ENCODE results near the gene ARHGAP12.

The ARHGAP12 gene

DNA sequence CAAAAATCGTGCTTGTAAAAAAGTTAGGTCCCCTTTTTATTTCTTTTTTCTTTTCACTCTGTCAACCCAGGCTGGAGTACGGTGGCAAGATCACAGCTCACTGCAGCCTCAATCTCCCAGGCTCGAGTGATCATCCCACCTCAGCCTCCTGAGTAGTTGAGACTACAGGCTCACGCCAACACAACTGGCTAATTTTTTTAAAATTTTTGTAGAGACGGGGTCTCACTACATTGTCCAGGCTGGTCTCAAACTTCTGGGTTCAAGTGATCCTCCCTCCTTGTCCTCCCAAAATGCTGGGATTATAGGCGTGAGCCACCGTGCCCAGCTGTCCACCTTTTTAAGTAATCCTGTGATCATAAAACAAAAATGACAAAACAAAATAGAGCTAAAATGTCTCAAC, 19.4 kb upstream of the ARHGAP12 start:
- DNase-seq, result no peak

- no peak for DNase-seq
Measured at GRCh38 chr10:31947144-31947926, 18.7 kb upstream of the ARHGAP12 start.

- no peak for DNase-seq
Measured at GRCh38 chr10:31945392-31945791, 16.8 kb upstream of the ARHGAP12 start.

- DNase-seq, result no peak
Measured at GRCh38 chr10:31944071-31944433, 15.4 kb upstream of the ARHGAP12 start.

GRCh38 chr10:31942892-31943291, 14.3 kb upstream of the ARHGAP12 start:
- no peak for DNase-seq

GRCh38 chr10:31942435-31942834, 13.8 kb upstream of the ARHGAP12 start:
- no peak for DNase-seq

DNA sequence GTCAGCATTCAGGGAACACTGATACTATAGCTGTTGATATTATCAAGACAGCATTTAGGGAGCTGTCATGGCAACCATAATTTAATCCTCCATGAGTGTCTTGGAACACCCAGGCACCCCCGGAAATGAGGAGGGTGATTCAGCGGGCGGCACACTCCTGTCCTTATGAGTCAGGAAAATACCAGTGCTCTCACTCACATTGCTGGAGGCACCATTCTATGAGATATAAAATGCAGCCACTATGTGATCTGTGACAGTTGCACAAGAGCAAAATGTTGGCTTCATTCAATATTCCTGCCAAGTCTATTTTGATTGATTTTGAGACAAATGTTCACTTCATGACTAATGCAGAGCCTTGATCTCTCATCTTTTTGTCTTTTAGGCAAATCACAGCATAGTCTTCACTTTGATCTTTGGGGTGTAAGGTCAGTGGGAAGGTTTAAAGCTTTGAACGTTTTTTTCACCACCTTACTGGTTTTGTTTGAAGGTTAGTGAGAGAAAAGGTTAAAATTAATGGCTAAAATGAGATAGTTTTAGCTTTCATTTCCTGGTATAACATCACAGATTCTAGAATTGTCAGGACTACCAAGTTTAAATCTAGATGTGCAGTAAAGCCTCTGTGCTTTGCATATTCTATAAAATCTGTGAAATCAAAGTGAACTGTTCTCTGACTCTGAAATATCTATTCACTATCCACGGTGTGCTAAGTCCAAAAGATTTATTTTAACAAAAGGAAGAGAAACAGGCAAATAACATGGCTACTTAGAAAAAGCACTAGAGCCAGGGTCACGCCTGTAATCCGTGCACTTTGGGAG, 12.4 kb upstream of the ARHGAP12 start:
- DNase-seq, result no peak

DNA sequence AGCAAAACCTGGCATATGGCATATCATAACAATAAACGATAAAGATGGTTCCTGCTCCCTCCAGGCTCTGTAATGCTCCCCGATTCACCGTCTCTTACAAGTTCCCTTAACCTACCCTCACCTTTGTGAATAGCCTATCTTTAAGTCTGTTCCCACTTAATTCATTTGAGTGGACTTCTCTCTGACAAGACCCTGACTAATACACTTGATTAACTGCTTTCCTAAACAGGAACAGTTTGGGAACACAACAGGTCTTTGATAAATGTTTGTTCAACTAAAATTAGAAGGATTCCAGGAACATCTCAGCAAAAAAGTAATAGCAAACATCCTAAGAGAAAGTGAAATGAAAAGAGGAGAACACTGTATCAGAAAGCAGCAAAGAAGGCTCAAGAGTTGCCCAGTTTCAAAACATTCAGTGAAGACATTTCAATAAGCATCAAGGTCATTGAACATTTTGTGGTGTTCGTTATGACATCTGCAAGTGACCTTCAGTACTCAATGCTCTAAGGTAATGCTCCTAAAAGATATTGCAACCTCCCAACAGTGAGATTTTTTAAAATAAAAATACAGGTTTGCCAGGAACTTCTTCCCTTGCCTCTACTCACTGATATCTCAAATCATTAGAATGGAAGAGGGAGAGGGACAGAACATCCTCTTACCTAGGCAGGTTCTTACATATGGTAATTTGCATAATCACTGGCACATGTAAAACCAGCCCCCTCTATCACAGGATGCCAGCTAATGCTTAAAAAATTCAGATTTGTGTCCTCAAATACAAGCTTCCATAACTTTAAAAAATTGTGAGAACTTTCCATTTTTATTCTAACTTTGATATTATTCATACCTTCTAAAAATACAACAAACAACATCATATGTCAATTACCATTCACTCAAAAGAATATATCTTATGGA, 11.4 kb upstream of the ARHGAP12 start:
- DNase-seq, result no peak

DNA sequence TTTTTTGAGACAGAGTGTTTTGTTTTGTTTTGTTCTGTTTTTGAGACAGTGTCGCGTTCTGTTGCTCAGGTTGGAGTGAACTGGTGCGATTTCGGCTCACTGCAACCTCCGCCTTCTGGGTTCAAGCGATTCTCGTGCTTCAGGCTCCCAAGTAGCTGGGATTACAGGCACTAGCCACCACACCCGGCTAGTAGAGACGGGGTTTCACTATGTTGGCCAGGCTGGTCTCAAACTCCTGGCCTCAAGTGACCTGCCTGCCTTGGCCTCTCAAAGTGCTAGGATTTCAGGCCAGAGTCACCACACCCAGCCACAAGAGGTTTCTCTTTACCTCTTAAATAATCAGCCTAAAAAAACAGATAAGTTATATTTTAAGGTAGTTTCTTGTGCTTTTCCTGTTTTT, 8.7 kb upstream of the ARHGAP12 start:
- no peak for DNase-seq

GRCh38 chr10:31936933-31937332, 8.3 kb upstream of the ARHGAP12 start:
- no peak for DNase-seq

DNA sequence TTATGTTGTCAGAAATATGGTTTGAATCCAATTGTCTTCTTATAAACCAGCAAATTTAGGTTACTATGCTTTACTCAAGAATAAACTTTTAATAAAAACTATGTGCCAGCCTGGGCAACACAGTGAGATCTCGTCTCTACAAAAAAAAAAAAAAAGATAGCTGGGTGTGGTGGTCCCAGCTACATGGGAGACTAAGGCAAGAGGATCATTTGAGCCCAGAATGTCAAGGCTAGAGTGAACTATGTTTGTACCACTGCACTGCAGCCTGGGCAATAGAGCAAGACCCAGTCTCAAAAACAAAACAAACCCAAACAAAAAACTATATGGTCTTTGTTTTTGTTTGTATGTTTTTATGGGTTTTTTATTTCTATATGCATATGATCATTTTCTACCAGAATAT, 7.5 kb upstream of the ARHGAP12 start:
- no peak for DNase-seq

GRCh38 chr10:31935678-31936077, 7.0 kb upstream of the ARHGAP12 start:
- no peak for DNase-seq

DNA sequence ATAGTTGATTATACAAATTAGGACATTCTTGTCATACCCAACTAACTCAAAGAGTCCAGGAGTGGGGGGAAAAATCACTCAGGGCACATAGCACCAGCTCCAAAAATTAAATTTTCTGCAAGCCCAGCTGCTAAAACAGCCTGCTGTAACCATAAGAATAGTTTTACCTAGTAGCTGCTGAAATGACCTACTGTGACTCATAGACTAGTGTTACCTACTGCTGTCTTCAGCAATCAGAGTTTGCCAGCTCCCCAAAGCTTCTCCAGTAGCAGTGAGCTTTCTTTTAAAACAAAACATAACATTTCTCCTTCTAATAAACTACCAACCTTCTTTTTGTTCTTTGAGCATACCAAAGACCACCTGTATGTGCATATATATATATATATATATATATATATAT, 4.2 kb upstream of the ARHGAP12 start:
- DNase-seq, result no peak

DNA sequence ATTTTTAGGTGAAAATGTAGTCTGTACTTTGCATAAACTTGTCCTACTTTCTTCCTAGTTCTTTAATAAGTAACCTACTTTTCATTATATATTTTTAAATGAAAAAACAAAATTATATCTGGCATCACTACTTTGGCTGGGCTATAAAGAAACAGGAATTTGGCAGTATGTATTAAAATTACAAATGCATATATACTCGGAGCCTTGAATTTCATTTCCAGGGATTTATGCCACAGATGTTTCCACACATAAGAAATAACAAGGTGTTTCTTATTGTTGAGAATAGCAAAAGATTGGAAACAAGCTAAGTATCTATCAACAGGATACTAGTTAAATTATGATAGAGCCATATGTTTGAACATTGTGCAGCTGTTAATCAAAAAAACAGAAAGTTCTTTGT, 2.2 kb upstream of the ARHGAP12 start:
- no peak for DNase-seq

DNA sequence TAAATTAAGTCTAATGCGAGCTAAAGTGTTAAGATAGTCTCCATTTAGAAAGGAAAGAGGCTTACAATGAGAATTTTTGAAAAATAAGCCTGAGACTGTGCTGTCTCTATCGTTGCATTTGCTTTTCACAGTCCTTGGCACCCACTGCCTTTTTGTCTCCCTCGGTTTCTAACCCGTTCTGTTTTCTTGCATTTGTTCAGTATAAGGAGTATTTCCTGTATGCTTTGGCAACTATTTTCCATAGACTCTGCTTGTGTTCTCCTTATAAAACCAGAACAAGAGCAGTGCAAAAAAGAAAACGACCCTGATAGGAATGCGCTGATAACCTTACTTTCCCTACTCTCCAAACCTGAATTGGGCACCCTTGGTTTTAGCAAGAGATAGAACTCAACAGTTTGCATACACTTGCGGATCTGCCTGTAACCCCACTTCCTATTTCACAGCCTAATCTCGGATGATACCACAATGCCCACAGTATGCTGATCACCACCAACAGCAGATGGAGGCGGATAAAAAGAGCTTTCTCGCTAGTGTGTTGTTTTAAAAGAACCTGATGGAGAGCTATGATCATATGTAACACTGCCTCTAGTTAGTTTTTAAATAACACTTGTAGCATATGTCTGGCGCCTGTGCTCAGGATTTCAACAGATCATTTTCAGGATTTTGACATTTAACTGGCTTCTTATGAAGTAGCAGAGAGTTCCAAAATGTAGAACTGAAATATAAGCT, 1.6 kb upstream of the ARHGAP12 start:
- DNase-seq, result peak; percentile 51

DNA sequence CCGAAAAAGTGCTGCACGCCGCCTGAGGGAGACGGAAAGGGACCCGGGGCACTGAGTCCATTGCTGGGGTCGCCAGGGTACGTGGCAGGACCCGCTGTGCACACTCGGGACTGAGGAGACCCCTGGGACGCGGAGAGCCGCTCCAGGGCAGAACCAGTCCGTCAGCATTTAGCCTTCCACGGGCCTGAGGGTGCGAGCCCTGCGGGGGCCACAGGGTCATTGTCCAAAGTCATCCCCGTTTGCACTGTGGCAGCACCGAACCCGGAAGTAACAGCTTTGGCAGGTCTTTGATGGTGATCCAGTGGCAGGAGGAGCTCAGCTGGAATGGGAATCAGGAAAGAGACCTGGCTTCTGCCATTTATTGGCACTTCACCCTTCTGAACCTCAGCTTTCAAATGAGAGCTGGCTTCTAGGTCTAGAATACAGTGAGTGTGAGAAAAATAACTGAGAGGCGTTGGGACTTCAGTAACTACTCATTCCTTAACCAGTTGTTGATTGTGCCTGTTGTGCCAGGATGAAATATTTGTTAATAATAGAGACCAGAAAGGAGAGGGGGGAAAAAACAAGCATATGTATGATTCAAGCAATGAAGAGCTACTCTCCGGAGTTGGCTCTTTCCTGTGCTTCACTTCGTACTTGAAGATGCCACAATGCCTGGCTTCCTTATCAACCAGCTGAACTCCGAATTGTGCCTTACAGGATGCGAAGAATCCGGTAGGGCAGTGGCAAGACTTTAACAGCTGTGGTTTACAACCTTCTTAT, 811 bp upstream of the ARHGAP12 start:
- DNase-seq, result peak; percentile 42

- peak; percentile 87 for DNase-seq
Measured at GRCh38 chr10:31927884-31928548, 615 bp downstream of the ARHGAP12 start.

DNA sequence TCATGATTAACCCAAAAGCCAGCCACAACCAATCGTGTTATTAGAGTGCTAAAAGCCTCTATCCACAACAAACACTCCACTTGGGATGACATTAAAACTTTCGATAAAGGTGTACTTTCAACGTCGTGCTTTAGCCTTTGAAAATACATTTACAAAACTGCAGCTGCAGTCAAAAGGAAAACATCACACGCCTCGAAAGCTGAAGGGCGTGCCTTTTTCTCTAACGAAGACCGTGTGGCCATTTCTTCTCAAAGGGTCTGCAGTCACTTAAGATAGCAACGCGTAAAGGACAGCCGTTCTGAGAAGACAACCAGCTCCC, 1.1 kb downstream of the ARHGAP12 start:
- no peak for DNase-seq

- DNase-seq, result peak; percentile 34
Measured at GRCh38 chr10:31926765-31927564, 1.7 kb downstream of the ARHGAP12 start.

DNA sequence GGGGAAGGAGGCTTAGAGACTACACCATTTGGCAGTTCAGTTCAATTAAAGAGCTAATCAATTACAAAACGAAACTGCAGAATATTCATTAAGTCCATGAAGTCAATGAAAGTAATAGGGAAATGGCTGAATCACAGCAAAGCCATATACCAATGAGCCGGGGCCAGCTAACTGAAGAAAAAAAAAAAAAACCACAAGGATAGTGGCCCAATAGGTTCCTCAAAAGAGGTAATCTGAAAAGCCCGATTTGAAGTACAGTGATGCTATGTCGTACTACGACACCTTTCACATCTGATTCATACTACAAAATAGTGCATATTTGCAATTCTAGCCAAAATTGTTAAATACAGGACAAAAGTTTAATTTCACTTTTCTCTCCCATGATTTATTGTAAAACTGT, 2.5 kb downstream of the ARHGAP12 start:
- DNase-seq, result peak; percentile 13

DNA sequence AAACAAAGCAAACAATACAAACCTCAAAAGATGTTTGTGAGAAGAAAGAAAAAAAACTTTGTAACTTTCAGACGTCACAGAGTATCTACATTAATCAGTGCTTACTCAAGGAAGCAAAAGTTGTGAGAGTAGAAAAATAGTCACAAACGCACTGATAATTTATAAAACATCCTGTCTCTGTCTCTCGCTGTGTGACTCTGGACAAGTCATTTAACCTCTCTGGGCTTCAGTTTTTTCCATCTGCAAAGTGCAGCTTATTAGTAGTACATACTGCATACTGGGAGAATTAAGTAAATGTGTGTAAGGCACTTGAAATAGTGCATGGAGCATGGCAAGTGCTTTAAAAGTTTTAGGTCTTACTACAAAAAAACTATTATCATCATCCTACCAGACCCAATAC, 3.8 kb downstream of the ARHGAP12 start:
- DNase-seq, result no peak

Data from NCI-H82 (cell line).